ENCODE results near the gene CACNA1A.

CACNA1A gene

DNA sequence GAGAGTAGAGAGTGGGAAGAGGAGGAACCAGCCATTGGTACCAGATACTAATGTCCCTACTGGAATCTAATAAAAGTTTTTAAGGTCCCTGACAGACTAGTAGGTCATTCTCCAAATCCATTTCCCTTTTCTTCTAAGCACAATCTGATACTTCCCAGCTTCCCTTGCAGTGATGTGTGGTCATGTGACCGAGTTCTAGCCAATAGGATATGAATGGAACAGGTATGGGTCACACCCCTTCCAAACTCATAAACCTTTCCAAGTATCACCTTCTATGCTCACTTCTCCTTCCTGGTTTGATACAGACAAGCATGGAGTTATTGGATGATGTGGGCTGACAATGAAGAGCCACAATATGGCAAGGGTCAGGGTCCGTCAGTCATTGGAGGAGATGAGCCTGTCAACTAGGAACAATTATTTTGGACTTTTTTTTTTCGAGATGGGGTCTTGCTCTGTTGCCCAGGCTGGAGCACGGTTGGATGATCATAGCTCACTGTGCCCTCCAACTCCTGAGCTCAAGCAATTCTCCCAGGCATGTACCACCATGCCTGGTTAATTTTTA, 54.8 kb downstream of the CACNA1A start:
- TF ChIP-seq, protein P1, sequence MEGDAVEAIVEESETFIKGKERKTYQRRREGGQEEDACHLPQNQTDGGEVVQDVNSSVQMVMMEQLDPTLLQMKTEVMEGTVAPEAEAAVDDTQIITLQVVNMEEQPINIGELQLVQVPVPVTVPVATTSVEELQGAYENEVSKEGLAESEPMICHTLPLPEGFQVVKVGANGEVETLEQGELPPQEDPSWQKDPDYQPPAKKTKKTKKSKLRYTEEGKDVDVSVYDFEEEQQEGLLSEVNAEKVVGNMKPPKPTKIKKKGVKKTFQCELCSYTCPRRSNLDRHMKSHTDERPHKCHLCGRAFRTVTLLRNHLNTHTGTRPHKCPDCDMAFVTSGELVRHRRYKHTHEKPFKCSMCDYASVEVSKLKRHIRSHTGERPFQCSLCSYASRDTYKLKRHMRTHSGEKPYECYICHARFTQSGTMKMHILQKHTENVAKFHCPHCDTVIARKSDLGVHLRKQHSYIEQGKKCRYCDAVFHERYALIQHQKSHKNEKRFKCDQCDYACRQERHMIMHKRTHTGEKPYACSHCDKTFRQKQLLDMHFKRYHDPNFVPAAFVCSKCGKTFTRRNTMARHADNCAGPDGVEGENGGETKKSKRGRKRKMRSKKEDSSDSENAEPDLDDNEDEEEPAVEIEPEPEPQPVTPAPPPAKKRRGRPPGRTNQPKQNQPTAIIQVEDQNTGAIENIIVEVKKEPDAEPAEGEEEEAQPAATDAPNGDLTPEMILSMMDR (conservative IDR thresholded peaks at IDR 0.05; ENCODE audit: low read depth, low read length) = no peak
- no peak for DNase-seq (ENCODE audit: low read depth)
- H3K4me3 ChIP-seq (ENCODE audit: low read depth, low read length) = no peak overlapping the region

DNA sequence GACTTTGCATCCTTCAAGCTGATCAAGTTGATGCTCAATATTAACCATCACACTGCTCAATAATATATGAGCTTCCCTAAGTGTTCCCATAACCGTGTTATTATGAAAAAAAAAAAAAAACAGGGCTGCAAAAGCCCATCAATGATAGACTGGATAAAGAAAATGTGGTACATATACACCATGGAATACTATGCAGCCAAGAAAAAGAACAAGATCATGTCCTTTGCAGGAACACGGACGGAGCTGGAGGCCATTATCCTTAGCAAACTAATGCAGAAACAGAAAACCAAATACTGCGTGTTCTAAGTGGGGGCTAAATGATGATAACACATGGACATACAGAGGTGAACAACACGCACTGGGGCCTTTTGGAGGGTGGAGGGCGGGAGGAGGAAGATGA, 58.3 kb downstream of the CACNA1A start:
- no peak overlapping the region for H3K4me3 ChIP-seq (ENCODE audit: low read depth, low read length)
- TF ChIP-seq, protein P1 (conservative IDR thresholded peaks at IDR 0.05; ENCODE audit: low read depth, low read length) = no peak
- DNase-seq (ENCODE audit: low read depth) = no peak

DNA sequence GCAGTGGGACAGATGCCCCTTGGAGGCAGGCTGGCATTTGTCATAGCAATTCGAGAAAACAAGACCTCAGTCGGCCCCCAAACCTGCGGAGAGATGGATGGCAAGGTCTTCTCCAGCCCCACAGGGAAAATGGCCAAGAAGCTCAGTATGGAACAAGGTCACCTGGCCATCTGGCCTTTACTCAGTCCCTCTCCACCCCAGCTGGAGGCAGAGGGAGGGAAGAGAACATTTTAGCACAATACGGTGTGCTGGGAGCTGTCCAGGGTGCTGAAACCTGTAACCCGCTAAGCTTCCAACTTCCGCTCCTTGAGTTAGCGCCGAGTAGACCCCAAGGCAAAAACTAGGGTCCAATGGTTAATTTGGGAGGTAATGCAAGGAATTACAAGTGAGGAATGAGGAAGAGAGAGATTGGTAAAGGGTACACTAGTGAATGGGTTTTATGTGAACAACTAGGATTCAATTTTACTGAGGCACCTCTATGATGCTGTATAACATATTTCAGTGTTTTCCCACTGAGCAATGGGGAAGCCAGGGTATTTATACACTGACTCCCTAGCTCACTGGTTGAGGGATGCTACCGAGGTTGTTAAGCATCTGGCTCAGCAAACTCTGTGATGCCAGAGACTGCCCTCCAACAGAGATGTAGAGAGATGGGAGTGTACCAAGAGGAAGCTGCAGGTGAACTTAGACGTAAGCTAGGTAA, 64.3 kb downstream of the CACNA1A start:
- peak; percentile 27 for DNase-seq (ENCODE audit: low read depth)
- no peak overlapping the region for H3K4me3 ChIP-seq (ENCODE audit: low read depth, low read length)
- TF ChIP-seq, protein P1 (conservative IDR thresholded peaks at IDR 0.05; ENCODE audit: low read depth, low read length) = no peak

DNA sequence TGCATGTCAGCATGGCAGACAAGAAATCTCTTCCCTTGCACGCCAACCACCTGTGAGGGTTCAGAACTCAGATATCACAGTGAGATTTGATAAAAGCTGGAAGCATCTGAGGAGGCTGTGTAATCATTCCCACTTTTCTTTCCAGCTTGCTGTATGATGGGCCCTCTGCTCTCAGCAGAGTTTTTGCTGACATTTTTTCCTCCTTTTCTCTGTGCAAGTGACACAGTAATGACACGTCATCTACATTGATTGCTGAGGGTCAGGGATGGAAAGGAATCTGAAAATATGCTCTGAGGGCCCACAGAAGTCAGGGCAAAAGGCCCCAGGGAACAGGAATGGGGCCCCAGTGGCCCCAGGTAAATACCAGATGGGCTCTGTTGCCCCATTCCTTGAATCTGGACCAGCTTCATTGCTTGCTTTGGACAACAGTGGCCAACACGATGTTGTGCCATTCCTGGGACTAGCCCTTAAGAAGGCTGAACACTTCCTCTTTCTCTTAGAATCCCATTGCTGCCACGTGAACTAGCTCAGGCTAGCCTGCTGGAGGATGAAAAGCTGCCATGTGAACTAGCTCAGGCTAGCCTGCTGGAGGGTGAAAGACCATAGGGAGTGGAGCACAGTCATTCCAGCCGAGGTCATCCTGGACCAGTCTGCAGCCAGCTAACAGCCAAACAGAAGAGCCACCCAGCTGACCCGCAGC, 68.2 kb downstream of the CACNA1A start:
- no peak overlapping the region for H3K4me3 ChIP-seq (ENCODE audit: low read depth, low read length)
- no peak for DNase-seq (ENCODE audit: low read depth)
- TF ChIP-seq, protein P1 (conservative IDR thresholded peaks at IDR 0.05; ENCODE audit: low read depth, low read length) = no peak

DNA sequence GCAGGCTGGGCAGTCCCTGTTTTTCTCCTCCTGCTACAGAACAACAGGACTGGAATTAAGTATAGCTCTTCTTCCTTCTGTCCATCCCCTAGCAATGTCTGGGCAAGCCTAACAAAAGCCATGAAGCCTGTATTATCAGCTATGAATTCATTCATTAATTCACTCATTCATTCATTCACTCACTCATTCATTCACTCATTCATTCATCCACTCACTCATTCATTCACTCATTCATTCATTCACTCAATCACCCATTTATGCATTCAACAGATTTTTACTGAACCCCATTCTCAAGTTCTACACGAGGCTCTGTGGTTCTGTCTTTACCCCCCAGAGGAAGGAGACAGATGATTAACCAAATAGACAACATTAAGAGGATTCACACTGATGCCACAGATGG, 69.9 kb downstream of the CACNA1A start:
- no peak for DNase-seq (ENCODE audit: low read depth)
- TF ChIP-seq, protein P1 (conservative IDR thresholded peaks at IDR 0.05; ENCODE audit: low read depth, low read length) = no peak
- no peak overlapping the region for H3K4me3 ChIP-seq (ENCODE audit: low read depth, low read length)

DNA sequence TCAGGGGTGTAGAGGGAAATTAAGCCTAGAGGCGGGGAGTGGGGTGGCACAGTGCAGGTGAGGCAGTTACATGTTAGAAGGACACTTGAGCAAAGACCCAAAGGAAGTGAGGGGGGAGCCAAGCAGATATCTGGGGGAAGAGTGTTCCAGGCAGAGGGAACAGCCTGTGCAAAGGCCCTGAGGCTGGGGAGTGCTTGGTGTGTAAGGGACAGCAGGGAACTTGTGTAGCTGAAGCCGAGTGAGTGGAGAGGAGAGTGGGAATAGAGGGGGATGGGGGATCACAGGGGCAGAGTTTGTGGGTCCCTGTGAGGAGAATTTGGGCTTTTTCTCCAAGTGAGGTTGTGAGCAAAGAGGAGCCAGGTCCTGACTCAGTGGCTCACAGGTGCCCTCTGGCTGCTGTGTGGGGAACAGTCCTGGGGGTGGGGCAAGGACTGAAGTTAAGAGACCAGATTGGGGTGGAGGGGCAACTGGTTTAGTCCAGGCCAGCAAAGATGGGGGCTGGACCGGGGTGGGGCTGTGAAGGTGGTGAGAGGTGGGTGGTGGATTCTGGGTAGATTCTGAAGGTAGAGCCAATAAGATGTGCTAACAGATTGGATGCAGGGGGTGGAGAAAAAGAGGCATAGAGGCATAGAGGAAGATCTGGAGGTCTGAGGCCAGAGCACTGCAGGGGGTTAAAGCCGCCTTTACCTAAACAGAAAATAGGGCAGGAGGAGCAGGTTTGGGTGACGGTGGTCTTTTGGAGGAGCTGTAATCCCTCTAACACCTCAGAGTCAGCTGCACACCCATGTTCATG, 75.3 kb downstream of the CACNA1A start:
- DNase-seq (ENCODE audit: low read depth) = peak; percentile 50
- TF ChIP-seq, protein P1 (conservative IDR thresholded peaks at IDR 0.05; ENCODE audit: low read depth, low read length) = peak; percentile 78
- H3K4me3 ChIP-seq (ENCODE audit: low read depth, low read length) = no peak overlapping the region

Data from choroid plexus epithelial cell (primary cell).